GM18517 (cell line): Measurements from ENCODE around the gene HDHD3.
"Not testable (repeated sequence)": the region's sequence is repeated elsewhere in the genome, so short reads cannot be mapped to it uniquely, and the experiment has no call there.

Source experiments
- ATAC-seq: cut with Tn5 transposase; IDR thresholded peaks from one replicate; pipeline ENCODE4 v1.9.1; 2021; ENCODE audit warnings: mild to moderate bottlenecking, moderate library complexity; ENCODE audit not compliant: unreplicated experiment

Gene HDHD3

GRCh38 chr9:113390192-113390960 lies 13.6 kb upstream of the HDHD3 start:
- no peak for ATAC-seq

- no peak for ATAC-seq
These were observed 12.7 kb upstream of the HDHD3 start for GRCh38 chr9:113389451-113389850.

- no peak for ATAC-seq
These were observed 12.0 kb upstream of the HDHD3 start for GRCh38 chr9:113388833-113389232.

GRCh38 chr9:113387560-113388230 lies 10.9 kb upstream of the HDHD3 start:
- no peak for ATAC-seq

GRCh38 chr9:113386571-113387393 lies 10.0 kb upstream of the HDHD3 start:
- no peak for ATAC-seq

- ATAC-seq: no peak
These were observed 5.2 kb upstream of the HDHD3 start for GRCh38 chr9:113381909-113382411.

- not testable (repeated sequence) for ATAC-seq
These were observed 4.7 kb upstream of the HDHD3 start for GRCh38 chr9:113381441-113381840.

GRCh38 chr9:113380869-113381378 lies 4.1 kb upstream of the HDHD3 start:
- ATAC-seq: peak; percentile 64

- ATAC-seq: not testable (repeated sequence)
These were observed 3.0 kb upstream of the HDHD3 start for GRCh38 chr9:113379829-113380210.

GRCh38 chr9:113379094-113379828 lies 2.5 kb upstream of the HDHD3 start:
- not testable (repeated sequence) for ATAC-seq

GRCh38 chr9:113375057-113376023 lies 1.4 kb downstream of the HDHD3 start:
- no peak for ATAC-seq

- ATAC-seq: no peak
These were observed 3.0 kb downstream of the HDHD3 start for GRCh38 chr9:113373676-113374392.

GRCh38 chr9:113373256-113373655 lies 3.5 kb downstream of the HDHD3 start:
- no peak for ATAC-seq

GRCh38 chr9:113372059-113372458 lies 4.7 kb downstream of the HDHD3 start:
- ATAC-seq: no peak

GRCh38 chr9:113370806-113371325 lies 5.9 kb downstream of the HDHD3 start:
- ATAC-seq: no peak

GRCh38 chr9:113369855-113370140 lies 7.0 kb downstream of the HDHD3 start:
- ATAC-seq: no peak

GRCh38 chr9:113368982-113369854 lies 7.6 kb downstream of the HDHD3 start:
- no peak for ATAC-seq
